ENCODE measurements around the gene SMAD3.

Gene SMAD3

GRCh38 chr15:67035886-67036285 lies 29.5 kb upstream of the SMAD3 start:
- DNase-seq (ENCODE audit: low read depth in 1 of 2, low spot score in 1 of 2) = no peak

GRCh38 chr15:67036775-67037555 lies 28.4 kb upstream of the SMAD3 start:
- no peak for DNase-seq (ENCODE audit: low read depth in 1 of 2, low spot score in 1 of 2)

GRCh38 chr15:67037694-67038093 lies 27.7 kb upstream of the SMAD3 start:
- no peak for DNase-seq (ENCODE audit: low read depth in 1 of 2, low spot score in 1 of 2)

- no peak for DNase-seq (ENCODE audit: low read depth in 1 of 2, low spot score in 1 of 2)
Observed at GRCh38 chr15:67038736-67039135, 26.7 kb upstream of the SMAD3 start.

- DNase-seq (ENCODE audit: low read depth in 1 of 2, low spot score in 1 of 2) = no peak
Observed at GRCh38 chr15:67039384-67040075, 25.9 kb upstream of the SMAD3 start.

- DNase-seq (ENCODE audit: low read depth in 1 of 2, low spot score in 1 of 2) = no peak
Observed at GRCh38 chr15:67040277-67040676, 25.1 kb upstream of the SMAD3 start.

- DNase-seq (ENCODE audit: low read depth in 1 of 2, low spot score in 1 of 2) = no peak
Observed at GRCh38 chr15:67042551-67043142, 22.8 kb upstream of the SMAD3 start.

GRCh38 chr15:67043939-67044771 lies 21.2 kb upstream of the SMAD3 start:
- DNase-seq (ENCODE audit: low read depth in 1 of 2, low spot score in 1 of 2) = no peak

GRCh38 chr15:67047149-67047661 lies 18.2 kb upstream of the SMAD3 start:
- DNase-seq (ENCODE audit: low read depth in 1 of 2, low spot score in 1 of 2) = no peak

- DNase-seq (ENCODE audit: low read depth in 1 of 2, low spot score in 1 of 2) = no peak
Observed at GRCh38 chr15:67048281-67049279, 16.8 kb upstream of the SMAD3 start.

- no peak for DNase-seq (ENCODE audit: low read depth in 1 of 2, low spot score in 1 of 2)
Observed at GRCh38 chr15:67049351-67050044, 15.9 kb upstream of the SMAD3 start.

- no peak for DNase-seq (ENCODE audit: low read depth in 1 of 2, low spot score in 1 of 2)
Observed at GRCh38 chr15:67050062-67050461, 15.3 kb upstream of the SMAD3 start.

- no peak for DNase-seq (ENCODE audit: low read depth in 1 of 2, low spot score in 1 of 2)
Observed at GRCh38 chr15:67050522-67051087, 14.8 kb upstream of the SMAD3 start.

GRCh38 chr15:67051088-67052045 lies 14.0 kb upstream of the SMAD3 start:
- DNase-seq (ENCODE audit: low read depth in 1 of 2, low spot score in 1 of 2) = no peak

- DNase-seq (ENCODE audit: low read depth in 1 of 2, low spot score in 1 of 2) = no peak
Observed at GRCh38 chr15:67054676-67055075, 10.7 kb upstream of the SMAD3 start.

GRCh38 chr15:67059127-67059553 lies 6.3 kb upstream of the SMAD3 start:
- DNase-seq (ENCODE audit: low read depth in 1 of 2, low spot score in 1 of 2) = no peak

- no peak for DNase-seq (ENCODE audit: low read depth in 1 of 2, low spot score in 1 of 2)
Observed at GRCh38 chr15:67061811-67062368, 3.5 kb upstream of the SMAD3 start.

Measured in activated T-helper 1 cell treated with anti-CD3 and anti-CD28 coated beads, Interleukin-2, amount 50 U/mL, for 16 hours (primary cell).